ENCODE results near the gene ZFR.
A peak's percentile ranks its signal among the peaks of the same experiment; 100 is the strongest.
"Not testable (repeated sequence)": the region's sequence is repeated elsewhere in the genome, so short reads cannot be mapped to it uniquely, and the experiment has no call there.

The ZFR gene

GRCh38 chr5:32444431-32445286, at the start of gene ZFR:
Gene ZFR, minus strand, starts transcription at chr5:32444740. Its CDS starts 82 bp downstream, at chr5:32444658.
- peak; percentile 91 for DNase-seq

DNA sequence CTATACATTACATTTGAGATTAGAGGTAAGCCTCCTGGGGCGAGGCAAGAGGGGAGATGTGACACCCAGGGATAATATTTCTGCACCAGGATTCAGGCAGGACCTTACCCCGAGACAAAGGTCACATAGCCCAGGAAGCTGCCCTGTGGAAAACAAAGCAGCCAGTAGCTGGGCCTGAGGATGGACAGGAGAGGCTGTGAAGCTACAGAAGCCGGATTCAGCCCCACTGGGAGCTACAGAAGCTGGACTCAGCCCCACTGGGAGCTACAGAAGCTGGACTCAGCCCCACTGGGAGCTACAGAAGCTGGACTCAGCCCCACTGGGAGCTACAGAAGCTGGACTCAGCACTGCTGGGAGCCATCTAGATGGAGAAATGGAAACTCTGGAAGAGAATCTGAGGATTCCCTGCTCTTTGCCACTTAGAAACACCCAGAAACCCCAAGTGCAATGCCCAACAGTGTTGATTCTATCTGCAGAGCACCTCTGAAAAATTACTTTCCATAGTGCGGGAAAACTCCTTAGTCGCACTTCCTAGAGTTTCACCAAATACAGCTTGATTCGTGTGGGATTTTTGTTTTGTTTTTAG, 46.5 kb upstream of the ZFR start:
- DNase-seq, result no peak

DNA sequence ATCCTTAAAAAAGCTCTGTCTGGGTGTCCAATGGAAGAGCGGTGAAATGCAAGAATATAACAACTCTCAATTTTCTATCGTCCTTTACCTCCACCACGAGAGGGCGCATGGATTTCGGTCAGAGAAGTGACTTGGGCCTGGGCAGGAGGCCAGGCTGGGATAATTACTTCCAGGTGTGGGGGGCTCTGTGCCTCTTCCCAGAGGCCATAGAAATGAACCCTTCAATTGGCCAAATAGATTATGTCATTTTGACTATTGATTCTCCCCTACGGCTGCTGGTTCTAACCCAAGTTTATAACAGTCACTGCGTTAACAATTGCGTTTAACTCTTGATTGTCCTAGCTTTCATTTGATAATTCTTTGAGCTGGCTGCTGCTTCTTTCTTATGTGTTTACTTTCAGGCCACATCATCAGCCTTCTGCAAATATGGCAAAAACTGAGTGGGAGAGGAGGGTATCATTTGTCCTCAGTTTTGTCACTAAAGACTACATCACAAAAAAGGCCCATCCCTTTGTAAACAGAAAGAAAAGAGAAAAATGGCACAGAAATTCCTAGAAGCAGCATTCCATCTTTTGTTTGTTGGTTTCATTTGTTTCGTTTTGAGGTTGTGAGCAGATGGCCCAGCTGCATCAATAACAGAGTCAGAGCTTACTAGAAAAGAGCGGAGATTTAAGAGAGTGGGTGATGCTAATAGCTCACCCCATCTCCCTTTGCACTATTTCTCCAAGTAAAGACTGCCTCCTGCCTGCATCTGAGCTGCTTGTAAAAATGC, 45.4 kb upstream of the ZFR start:
- DNase-seq, result peak; percentile 95

GRCh38 chr5:32487424-32487823, 42.9 kb upstream of the ZFR start:
- no peak for DNase-seq

DNA sequence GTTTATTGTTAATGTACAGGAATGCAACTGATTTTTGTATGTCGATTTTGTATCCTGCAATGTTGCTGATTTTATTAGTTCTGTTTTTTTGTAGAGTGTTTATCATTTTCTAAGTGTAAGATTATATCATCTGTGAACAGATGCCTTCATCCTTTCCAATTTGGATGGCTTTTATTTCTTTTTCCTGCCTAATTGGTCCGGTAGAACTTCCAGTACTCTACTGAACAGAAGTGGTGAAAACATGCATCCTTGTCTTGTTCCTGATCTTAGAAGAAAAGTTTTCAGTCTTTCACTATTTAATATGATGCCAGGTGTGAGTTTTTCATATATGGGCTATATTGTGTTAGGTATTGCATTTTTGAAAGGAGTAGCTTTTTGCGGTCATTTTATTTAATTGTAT, 42.5 kb upstream of the ZFR start:
- no peak for DNase-seq

DNA sequence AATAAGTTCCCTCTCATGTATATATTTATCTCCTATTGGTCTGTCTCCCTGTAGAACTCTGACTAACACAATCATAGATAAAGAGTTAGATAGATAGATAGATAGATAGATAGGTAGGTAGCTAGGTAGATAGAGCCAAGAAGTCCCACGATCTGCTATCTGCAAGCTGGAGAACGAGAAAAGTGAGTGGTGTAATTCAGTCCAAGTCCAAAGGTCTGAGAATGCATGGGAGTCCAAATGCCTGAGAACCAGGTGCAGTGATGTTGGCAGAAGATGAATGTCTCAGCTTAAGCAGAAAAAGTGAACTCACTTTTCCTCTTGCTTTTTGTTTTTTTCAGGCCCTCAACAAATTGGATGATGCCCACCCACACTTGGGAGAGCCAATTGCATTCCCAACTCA, 37.7 kb upstream of the ZFR start:
- DNase-seq, result no peak

- no peak for DNase-seq
These were observed 34.6 kb upstream of the ZFR start for GRCh38 chr5:32479096-32479495.

- DNase-seq, result no peak
These were observed 32.4 kb upstream of the ZFR start for GRCh38 chr5:32476891-32477290.

GRCh38 chr5:32475334-32476097, 31.0 kb upstream of the ZFR start:
- DNase-seq, result no peak

GRCh38 chr5:32474209-32474854, 29.8 kb upstream of the ZFR start:
- DNase-seq, result no peak

DNA sequence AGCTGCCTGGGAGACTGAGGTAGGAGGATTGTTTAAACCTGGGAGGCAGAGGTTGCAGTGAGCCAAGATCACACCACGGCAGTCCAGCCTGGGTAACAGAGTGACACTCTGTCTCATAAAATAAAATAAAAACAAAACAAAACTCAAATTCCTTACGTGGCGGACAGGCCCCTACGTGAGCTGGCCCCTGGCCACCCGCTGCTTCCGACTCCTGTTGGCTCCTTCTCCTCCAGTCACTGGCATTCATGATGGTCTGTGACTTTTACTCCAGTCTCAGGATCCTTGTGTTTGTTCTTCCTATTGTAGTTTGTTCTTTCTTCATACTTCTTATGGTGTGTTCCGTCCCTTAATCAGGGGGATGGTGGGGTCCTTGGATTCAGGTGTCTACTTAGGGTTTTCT, 28.5 kb upstream of the ZFR start:
- DNase-seq, result no peak

DNA sequence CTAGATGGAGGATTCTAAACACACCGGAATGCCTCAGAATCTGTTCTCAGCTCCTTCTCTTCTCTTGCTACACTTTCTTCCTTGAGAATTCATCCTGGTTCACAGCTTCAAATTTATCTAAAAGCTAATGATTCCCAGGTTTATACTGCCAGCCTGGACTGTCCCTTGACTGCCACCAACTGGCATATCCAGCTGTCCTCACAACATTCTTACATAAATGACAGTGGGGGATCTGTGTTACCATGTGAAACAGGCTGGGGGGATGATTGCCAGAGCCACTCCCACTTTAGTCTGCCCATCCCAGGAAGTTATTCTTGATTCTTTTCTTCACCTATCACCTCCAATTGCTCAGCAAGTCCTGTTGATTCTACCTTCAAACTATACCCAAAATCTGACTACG, 27.2 kb upstream of the ZFR start:
- no peak for DNase-seq

GRCh38 chr5:32465076-32465475, 20.5 kb upstream of the ZFR start:
- DNase-seq, result no peak

DNA sequence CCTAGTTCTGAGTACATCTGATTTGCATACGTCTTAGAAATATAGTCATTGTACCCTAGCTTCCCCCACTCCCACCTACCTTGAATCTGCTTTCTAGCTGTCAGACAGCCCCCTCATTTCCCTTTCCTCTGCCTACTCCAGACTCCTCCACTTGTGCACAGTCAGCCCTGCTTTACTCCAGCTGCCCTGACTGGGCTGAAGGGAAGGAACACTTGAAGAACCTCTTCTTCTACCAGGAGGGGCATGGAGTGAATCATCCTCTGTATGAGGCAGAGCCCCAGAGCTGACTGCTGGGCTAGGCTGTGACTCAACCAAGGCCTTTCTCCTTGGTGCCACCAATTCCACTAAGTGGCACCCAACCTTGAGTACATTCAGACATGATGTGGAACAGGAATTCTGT, 18.1 kb upstream of the ZFR start:
- no peak for DNase-seq

DNA sequence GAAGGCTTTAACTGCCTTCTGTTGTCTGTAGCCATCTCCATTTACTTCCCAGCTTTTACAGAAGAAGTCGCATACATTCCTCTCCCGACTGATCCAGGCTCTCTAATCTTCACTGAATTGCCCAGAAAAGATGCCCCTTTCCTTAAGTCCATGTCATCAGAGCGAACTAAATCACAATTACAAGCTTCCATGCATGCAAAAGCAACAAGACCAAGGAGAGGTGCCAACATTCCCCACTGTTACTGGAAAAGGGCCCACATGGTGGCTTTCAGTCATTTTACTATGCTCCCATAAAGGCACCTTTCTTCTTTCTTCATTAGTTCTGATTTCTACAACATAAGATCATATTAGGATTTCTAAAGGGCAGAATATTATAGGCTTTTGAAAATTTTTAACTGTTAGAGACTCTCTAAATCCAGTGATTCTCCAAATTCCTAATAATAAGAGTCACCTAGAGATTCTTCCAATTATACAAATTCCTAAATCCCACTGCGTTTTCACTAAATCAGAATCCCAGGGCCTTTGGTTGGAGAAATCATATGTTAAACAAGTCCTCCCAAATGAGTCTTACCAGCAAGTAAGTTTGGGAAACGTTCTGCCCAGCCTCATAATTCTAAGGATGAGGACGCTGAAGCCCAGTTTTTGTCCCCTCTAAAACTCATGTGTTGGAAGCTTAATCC, 17.0 kb upstream of the ZFR start:
- no peak for DNase-seq

- DNase-seq, result no peak
These were observed 16.2 kb upstream of the ZFR start for GRCh38 chr5:32460702-32461101.

GRCh38 chr5:32458880-32459495, 14.4 kb upstream of the ZFR start:
- DNase-seq, result no peak

DNA sequence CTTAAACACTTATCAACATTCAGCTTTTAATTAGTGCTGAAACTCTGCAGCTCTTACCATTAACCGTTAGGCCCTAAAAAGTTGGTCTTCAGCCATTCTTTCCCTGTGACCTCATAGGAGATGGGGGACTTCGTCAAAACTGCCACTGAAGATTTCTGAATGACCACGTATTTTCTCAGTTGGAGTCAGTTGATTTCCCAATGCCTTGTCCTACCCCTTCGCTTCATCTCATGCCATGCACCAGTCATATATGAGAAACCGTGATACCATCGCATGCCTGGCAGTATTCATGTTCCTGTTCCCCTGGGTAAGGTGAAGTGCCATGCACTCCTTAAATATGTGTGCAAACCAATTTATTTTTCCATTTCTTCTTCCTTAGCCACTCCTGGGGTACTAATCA, 10.8 kb upstream of the ZFR start:
- no peak for DNase-seq

DNA sequence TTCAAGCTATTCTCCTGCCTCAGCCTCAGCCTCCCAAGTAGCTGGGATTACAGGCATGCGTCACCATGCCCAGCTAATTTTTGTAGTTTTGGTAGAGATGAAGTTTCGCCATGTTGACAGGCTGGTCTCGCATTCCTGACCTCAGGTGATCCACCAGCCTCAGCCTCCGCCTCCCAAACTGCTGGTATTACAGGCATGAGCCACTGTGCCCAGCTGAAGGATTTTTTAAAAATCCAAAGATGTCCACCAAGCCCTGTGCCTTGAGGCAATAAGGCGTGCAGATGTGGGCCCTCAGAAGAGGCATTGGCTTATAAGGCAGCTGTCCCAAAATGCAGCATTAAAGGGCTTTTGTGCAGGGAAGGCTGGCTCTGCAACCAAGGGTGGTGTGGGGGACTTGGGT, 10.3 kb upstream of the ZFR start:
- DNase-seq, result no peak

- no peak for DNase-seq
These were observed 9.4 kb upstream of the ZFR start for GRCh38 chr5:32453916-32454315.

DNA sequence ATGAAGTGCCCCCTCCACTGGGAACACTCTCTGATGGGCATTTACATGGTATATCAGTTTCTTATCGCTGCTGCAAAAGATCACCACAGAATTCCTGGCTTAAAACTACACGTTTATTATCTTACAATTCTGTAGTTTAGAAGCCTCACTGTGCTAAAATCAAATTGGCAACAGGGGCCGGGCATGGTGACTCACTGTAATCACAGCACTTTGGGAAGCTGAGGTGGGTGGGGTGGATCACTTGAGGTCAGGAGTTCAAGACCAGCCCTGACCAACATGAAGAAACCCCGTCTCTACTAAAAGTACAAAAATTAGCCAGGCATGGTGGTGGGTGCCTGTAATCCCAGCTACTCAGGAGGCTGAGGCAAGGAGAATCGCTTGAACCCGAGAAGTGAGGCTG, 7.8 kb upstream of the ZFR start:
- DNase-seq, result not testable (repeated sequence)

DNA sequence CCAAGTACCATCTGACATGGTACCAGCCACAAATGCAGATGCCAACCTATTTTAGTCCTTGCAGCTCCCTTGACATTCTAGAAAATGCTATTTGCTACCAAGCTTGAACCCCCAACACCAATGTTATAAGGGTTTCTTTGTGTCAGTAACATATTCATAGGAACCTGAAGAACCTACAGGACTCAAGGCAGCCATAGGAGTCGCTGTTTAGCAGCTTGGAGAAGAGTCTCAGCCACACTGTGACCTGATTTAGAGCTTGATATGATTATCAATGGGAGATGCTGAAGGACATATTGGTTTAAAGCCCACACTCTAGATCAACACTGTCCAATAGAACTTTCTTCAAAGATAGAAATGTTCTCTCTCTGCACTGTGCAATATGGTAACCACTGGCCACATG, 6.4 kb upstream of the ZFR start:
- no peak for DNase-seq
